IMR-90 (cell line): ENCODE results near the gene TTLL11. TPM values are rescaled to one million over a fixed set of nuclear protein-coding genes. Genes with fewer than 3 reads are reported as not detected.

Experiments used
- ATAC-seq: fragments of 200-7000 bp; cut with Tn5 transposase; 2 replicates; pipeline ENCODE4 v1.9.1; 2020; ENCODE audit warnings: low read depth, mild to moderate bottlenecking, moderate library complexity
- BruUV-seq: library from RNA; stranded (reverse); fragments of 400-500 nt; replicated peaks from 2 replicates; lab custom pipeline; 2021; lab: Mats Ljungman, UMichigan
- CTCF ChIA-PET: fragments of 300-600 bp; formaldehyde crosslinking; extraction: SDS; loops from one replicate; lab custom pipeline; 2021; ENCODE audit warnings: antibody characterized with exemption; lab: Yijun Ruan, JAX
- POLR2A ChIA-PET: fragments of 300-600 bp; sonication (Branson Sonifier 250); formaldehyde crosslinking; loops from one replicate; lab custom pipeline; 2022; ENCODE audit warnings: antibody characterized with exemption; ENCODE audit not compliant: unreplicated experiment; lab: Charles Lee
- DNase-seq: peaks from one replicate; pipeline ENCODE4 v3.0.0; 2013
- H2AFZ ChIP-seq: replicated peaks from 2 replicates; pipeline ENCODE3; 2013; ENCODE audit warnings: low read length, mild to moderate bottlenecking; ENCODE audit not compliant: poor library complexity
- H2AK5ac ChIP-seq: 2 replicates; pipeline ENCODE4 v1.6.1; 2013; ENCODE audit warnings: low read depth, low read length, inconsistent platforms
- H2AK9ac ChIP-seq: replicated peaks from 2 replicates; pipeline ENCODE3; 2013; ENCODE audit warnings: mild to moderate bottlenecking, low read depth, low read length, moderate library complexity; ENCODE audit not compliant: poor library complexity
- H2BK120ac ChIP-seq: 2 replicates; pipeline ENCODE4 v1.6.1; 2013; ENCODE audit warnings: low read depth, low read length, inconsistent platforms
- H2BK15ac ChIP-seq: 3 replicates; pipeline ENCODE4 v1.6.1; 2013; ENCODE audit warnings: low read depth, low read length, inconsistent platforms
- H2BK20ac ChIP-seq: 2 replicates; pipeline ENCODE4 v1.6.1; 2013; ENCODE audit warnings: low read depth, mild to moderate bottlenecking, inconsistent platforms, low read length, moderate library complexity
- H2BK5ac ChIP-seq: 2 replicates; pipeline ENCODE4 v1.6.1; 2013; ENCODE audit warnings: mild to moderate bottlenecking, low read depth, low read length, inconsistent platforms; ENCODE audit not compliant: poor library complexity, severe bottlenecking
- H3K14ac ChIP-seq: replicated peaks from 2 replicates; pipeline ENCODE4 v1.6.1; 2013; ENCODE audit warnings: low read depth, low read length, inconsistent platforms
- H3K18ac ChIP-seq: 2 replicates; pipeline ENCODE4 v1.6.1; 2013; ENCODE audit warnings: low read depth, low read length, control low read depth
- H3K23ac ChIP-seq: 2 replicates; pipeline ENCODE4 v1.6.1; 2013; ENCODE audit warnings: low read depth, low read length, inconsistent platforms
- H3K27ac ChIP-seq: 2 replicates; pipeline ENCODE4 v1.5.1; 2013; ENCODE audit warnings: mild to moderate bottlenecking, control low read depth, low read length; ENCODE audit not compliant: insufficient read depth
- H3K27me3 ChIP-seq: 2 replicates; pipeline ENCODE4 v1.6.1; 2013; ENCODE audit warnings: low read length; ENCODE audit not compliant: control insufficient read depth, insufficient read depth
- H3K36me3 ChIP-seq: 2 replicates; pipeline ENCODE4 v1.6.1; 2013; ENCODE audit warnings: low read length, mixed read lengths; ENCODE audit not compliant: control insufficient read depth, insufficient read depth
- H3K4ac ChIP-seq: 2 replicates; pipeline ENCODE4 v1.6.1; 2013; ENCODE audit warnings: low read depth, low read length, inconsistent platforms
- H3K4me1 ChIP-seq: 2 replicates; pipeline ENCODE4 v1.6.1; 2013; ENCODE audit warnings: low read length, mixed read lengths; ENCODE audit not compliant: control insufficient read depth, insufficient read depth
- H3K4me2 ChIP-seq: 2 replicates; pipeline ENCODE4 v1.6.1; 2013; ENCODE audit warnings: low read depth, mild to moderate bottlenecking, control low read depth, low read length, moderate library complexity
- H3K4me3 ChIP-seq: 2 replicates; pipeline ENCODE4 v1.5.1; 2013; ENCODE audit warnings: low read depth, mild to moderate bottlenecking, control low read depth, low read length, moderate library complexity; ENCODE audit not compliant: insufficient read depth
- H3K56ac ChIP-seq: 2 replicates; pipeline ENCODE4 v1.6.1; 2013; ENCODE audit warnings: low read length, inconsistent platforms; ENCODE audit not compliant: insufficient read depth; ENCODE audit errors: extremely low read depth
- H3K79me1 ChIP-seq, 2 experiments: 2 replicates each; pipeline ENCODE4 v1.6.1; 2013; ENCODE audit warnings: low read length in 2 of 2, inconsistent platforms in 1 of 2, low read depth in 1 of 2
- H3K9ac ChIP-seq: 2 replicates; pipeline ENCODE4 v1.6.1; 2013; ENCODE audit warnings: low read depth, low read length, control low read depth
- H3K9me1 ChIP-seq: 2 replicates; pipeline ENCODE4 v1.6.1; 2013; ENCODE audit warnings: low read length, inconsistent platforms; ENCODE audit not compliant: insufficient read depth
- H3K9me3 ChIP-seq: 2 replicates; pipeline ENCODE4 v1.6.1; 2013; ENCODE audit warnings: low read length; ENCODE audit not compliant: control insufficient read depth, insufficient read depth
- H4K20me1 ChIP-seq: 2 replicates; pipeline ENCODE4 v1.6.1; 2013; ENCODE audit warnings: low read length, inconsistent platforms; ENCODE audit not compliant: insufficient read depth
- H4K5ac ChIP-seq: 2 replicates; pipeline ENCODE4 v1.6.1; 2013; ENCODE audit warnings: mild to moderate bottlenecking, low read depth, low read length, control low read depth
- H4K8ac ChIP-seq, 2 experiments: 2 replicates each; pipeline ENCODE4 v1.6.1; 2013; ENCODE audit warnings: low read depth in 2 of 2, low read length in 2 of 2, control low read depth in 1 of 2, inconsistent platforms in 1 of 2
- H4K91ac ChIP-seq: 2 replicates; pipeline ENCODE4 v1.6.1; 2013; ENCODE audit warnings: low read depth, low read length, inconsistent platforms; ENCODE audit not compliant: insufficient read depth
- FOS ChIP-seq: fragments of 150-350 bp; IDR thresholded peaks from 2 replicates; pipeline ENCODE4 v1.6.1; 2016; ENCODE audit warnings: low read depth, low read length
- MAFK ChIP-seq: IDR thresholded peaks from 2 replicates; pipeline ENCODE4 v1.6.1; 2012; ENCODE audit warnings: low read depth, low read length, improper control_type of control experiment
- MXI1 ChIP-seq: IDR thresholded peaks from 2 replicates; pipeline ENCODE4 v1.6.1; 2012; ENCODE audit warnings: low read depth, mild to moderate bottlenecking, low read length, moderate library complexity, borderline replicate concordance
- POLR2A ChIP-seq: IDR thresholded peaks from 2 replicates; pipeline ENCODE4 v1.6.1; 2012; ENCODE audit warnings: mild to moderate bottlenecking, low read depth, low read length
- WGBS, 2 experiments: methylation state at CpG; one replicate each; pipeline versions ENCODE4 v1.1.5 to v1.1.7; 2013; ENCODE audit warnings: missing lambda C conversion rate in 2 of 2; ENCODE audit not compliant: insufficient read length in 1 of 2; ENCODE audit errors: extremely low coverage in 2 of 2; 5-methylcytosine and 5-hydroxymethylcytosine counted together
- dilution Hi-C: fragments of 300-500 bp; cut with HindIII; formaldehyde crosslinking; loops from one replicate; pipeline ENCODE4 v1.14.3; 2018; ENCODE audit warnings: low sequenced_read_pairs; ENCODE audit not compliant: unreplicated experiment
- in situ Hi-C: fragments of 300-500 bp; cut with MboI; formaldehyde crosslinking; loops from 3 replicates; pipeline ENCODE4 v1.14.3; 2019; ENCODE audit warnings: low sequenced_read_pairs, inconsistent platforms, mixed read lengths
- intact Hi-C: fragments of 100-400 bp; cut with micrococcal nuclease; formaldehyde crosslinking; loops from 2 replicates; pipeline ENCODE4 v1.10.0; 2022
- polyA plus RNA-seq, 3 experiments: library from polyadenylated mRNA; depleted of rRNA; stranded (reverse); fragments of >200 nt; gene quantifications; 2 replicates each; pipeline ENCODE4 v1.2.3, GENCODE V29; 2012; ENCODE audit warnings: low replicate concordance in 1 of 3
- total RNA-seq: library from RNA; depleted of rRNA; stranded (reverse); fragments of >200 nt; gene quantifications from 2 replicates; pipeline ENCODE4 v1.2.3, GENCODE V29; 2012
- TF ChIP-seq, protein P1 (sequence below): fragments of 150-350 bp; IDR thresholded peaks from 2 replicates; pipeline ENCODE4 v1.6.1; 2017; ENCODE audit warnings: mild to moderate bottlenecking, antibody characterized with exemption, low read length, low read depth

TTLL11 gene
- total and polyA plus RNA-seq, 2 of the 4 experiments (the other 2 are of a cell fraction): 2.0 to 4.6 TPM

DNA sequence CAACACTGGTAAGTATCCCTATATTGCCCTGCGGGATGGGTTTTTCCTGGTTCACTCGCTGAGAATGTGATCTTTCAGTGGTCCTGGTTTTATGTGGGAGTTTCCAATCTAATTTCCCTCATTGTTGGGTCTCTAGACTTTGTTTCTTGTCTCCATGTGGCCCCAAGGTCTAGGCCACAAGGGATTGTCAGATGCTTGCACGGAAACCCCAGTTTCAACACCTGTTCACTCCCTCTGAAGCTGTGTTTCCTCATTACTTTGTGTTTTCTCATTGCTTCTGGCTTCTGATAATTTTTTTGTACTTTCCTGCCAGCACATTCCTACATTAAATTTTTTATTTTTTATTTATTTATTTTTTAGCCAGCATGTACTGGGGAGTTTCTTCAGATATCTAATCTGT lies 191.5 kb downstream of the TTLL11 start:
- H3K9ac ChIP-seq: peak overlapping the region; percentile 13; the same call in 1 of the 2 replicates
- no CpG with 5 or more reads among the region's 3 CpGs for WGBS, 2 experiments
- peak overlapping the region; percentile 93; the same call in 1 of the 2 replicates for H2AK5ac ChIP-seq
- peak overlapping the region; percentile 40; the same call in 1 of the 2 replicates for H3K4me2 ChIP-seq
- peak overlapping the region; percentile 71; the same call in 1 of the 2 replicates for H3K23ac ChIP-seq
- no peak overlapping the region for H3K56ac ChIP-seq
- peak overlapping the region; percentile 76 for H3K4ac ChIP-seq
- intact Hi-C loops (loop anchor here (5.0 kb wide), 1 partner anchor 91 kb away; no protein-coding TSS in a partner anchor), in situ Hi-C loops (no loop called here), dilution Hi-C loops (no loop called here)
- peaks cover 0 to 3% of the 10 kb centered on the region in 2 experiments; a peak in 1 of 4 replicates for H3K79me1 ChIP-seq
- DNase-seq (peak; percentile 49), ATAC-seq (no peak)
- CTCF ChIA-PET: no interaction called here
- H3K9me1 ChIP-seq: peaks cover 9% of the 10 kb centered on the region
- H3K18ac ChIP-seq: peak overlapping the region; percentile 99
- peak overlapping the region; percentile 31 for H2AK9ac ChIP-seq
- peaks cover 2% of the 10 kb centered on the region; the same call in 1 of the 2 replicates for H4K20me1 ChIP-seq
- H3K9me3 ChIP-seq: no peaks in the 10 kb centered on the region
- POLR2A ChIA-PET: no interaction called here
- H3K4me3 ChIP-seq: no peak overlapping the region
- no peaks in the 10 kb centered on the region for H3K36me3 ChIP-seq
- peak overlapping the region; percentile 31 for H4K91ac ChIP-seq
- H3K27ac ChIP-seq: peak overlapping the region; percentile 82; the same call in 1 of the 2 replicates
- peak overlapping the region; percentile 94; the same call in 2 of the 3 replicates for H2BK15ac ChIP-seq
- TF ChIP-seq MAFK (no peak), MXI1 (no peak), POLR2A (no peak), FOS (no peak)
- TF ChIP-seq, protein P1, sequence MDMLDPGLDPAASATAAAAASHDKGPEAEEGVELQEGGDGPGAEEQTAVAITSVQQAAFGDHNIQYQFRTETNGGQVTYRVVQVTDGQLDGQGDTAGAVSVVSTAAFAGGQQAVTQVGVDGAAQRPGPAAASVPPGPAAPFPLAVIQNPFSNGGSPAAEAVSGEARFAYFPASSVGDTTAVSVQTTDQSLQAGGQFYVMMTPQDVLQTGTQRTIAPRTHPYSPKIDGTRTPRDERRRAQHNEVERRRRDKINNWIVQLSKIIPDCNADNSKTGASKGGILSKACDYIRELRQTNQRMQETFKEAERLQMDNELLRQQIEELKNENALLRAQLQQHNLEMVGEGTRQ: no peak
- H2BK5ac ChIP-seq: peak overlapping the region; percentile 28
- peak overlapping the region; percentile 97 for H4K5ac ChIP-seq
- peaks cover 14% of the 10 kb centered on the region for H3K4me1 ChIP-seq
- peak overlapping the region; percentile 94; the same call in 1 of the 2 replicates for H2BK20ac ChIP-seq
- H2AFZ ChIP-seq: no peak overlapping the region
- H4K8ac ChIP-seq: peak overlapping the region; percentile 12 to 69; a peak in 3 of 4 replicates
- BruUV-seq: no TSS peak
- peak overlapping the region; percentile 90 for H2BK120ac ChIP-seq
- no peaks in the 10 kb centered on the region for H3K27me3 ChIP-seq
- peak overlapping the region; percentile 95 for H3K14ac ChIP-seq
